Tibial nerve (tissue), 3 donors: ENCODE measurements around the gene SLC43A3.

Experiments
- CTCF ChIP-seq, 5 experiments: fragments of 200-600 bp in 3 of 5; fragments of 450-650 bp in 2 of 5; sonication (generic) in 3 of 5; IDR thresholded peaks; one replicate each; pipeline ENCODE4 v1.5.1; 2016 to 2019; ENCODE audit warnings: antibody characterized with exemption in 5 of 5, mild to moderate bottlenecking in 3 of 5, moderate library complexity in 2 of 5
- POLR2A ChIP-seq, 2 donors: fragments of 450-650 bp; IDR thresholded peaks; one replicate each; pipeline ENCODE4 v1.6.1; 2017; ENCODE audit warnings: antibody characterized with exemption in 2 of 2, mild to moderate bottlenecking in 2 of 2, moderate library complexity in 2 of 2

GRCh38 chr11:57459164-57460021, 32.5 kb upstream of the SLC43A3 start:
- TF ChIP-seq CTCF (IDR thresholded peaks at IDR 0.05): no peak
- no peak for TF ChIP-seq POLR2A (IDR thresholded peaks at IDR 0.05)
